GM23248 (cell line): ENCODE data around the gene CAPN13.

Experiments used
- EZH2 ChIP-seq: fragments of 200-600 bp; sonication (generic); IDR thresholded peaks from 2 replicates; pipeline ENCODE4 v1.6.1; 2018; ENCODE audit warnings: antibody characterized with exemption, mild to moderate bottlenecking; ENCODE audit not compliant: insufficient read depth, poor library complexity, severe bottlenecking
- EZH2phosphoT487 ChIP-seq: fragments of 200-600 bp; sonication (generic); IDR thresholded peaks from 2 replicates; pipeline ENCODE4 v1.6.1; 2018; ENCODE audit warnings: antibody characterized with exemption, moderate library complexity, mild to moderate bottlenecking, low read depth; ENCODE audit not compliant: insufficient read depth

GRCh38 chr2:30710461-30710860, 96.8 kb downstream of the CAPN13 start:
- TF ChIP-seq EZH2phosphoT487 (no peak), EZH2 (no peak)
